Measurements from ENCODE around the gene ORM1.
A peak's percentile ranks its signal among the peaks of the same experiment; 100 is the strongest.

Gene ORM1

GRCh38 chr9:114369216-114370130 is 46.6 kb downstream of the ORM1 start:
- no peak for DNase-seq (ENCODE audit: insufficient read length)
- TF ChIP-seq POLR2AphosphoS5 (IDR thresholded peaks at IDR 0.05; ENCODE audit: low read depth, low read length), result no peak
- no peak for TF ChIP-seq TAF1 (IDR thresholded peaks at IDR 0.05; ENCODE audit: borderline replicate concordance, low read depth, low read length)
- no peak for TF ChIP-seq POLR2A (IDR thresholded peaks at IDR 0.05; ENCODE audit: low read depth, low read length)
- FAIRE-seq, result no peak

- DNase-seq (ENCODE audit: insufficient read length), result no peak
- peak; percentile 9 for FAIRE-seq
These were observed 47.5 kb downstream of the ORM1 start for GRCh38 chr9:114370251-114370967.

GRCh38 chr9:114370968-114371320 is 48.0 kb downstream of the ORM1 start:
- no peak for DNase-seq (ENCODE audit: insufficient read length)
- FAIRE-seq, result no peak

More at GRCh38 chr9:114370251-114370967, 47.5 kb downstream of the ORM1 start:
- no peak for TF ChIP-seq POLR2AphosphoS5 (IDR thresholded peaks at IDR 0.05; ENCODE audit: low read depth, low read length)
- TF ChIP-seq TAF1 (IDR thresholded peaks at IDR 0.05; ENCODE audit: borderline replicate concordance, low read depth, low read length), result no peak
- TF ChIP-seq POLR2A (IDR thresholded peaks at IDR 0.05; ENCODE audit: low read depth, low read length), result no peak

GRCh38 chr9:114371343-114371944 is 48.5 kb downstream of the ORM1 start:
- TF ChIP-seq POLR2A (IDR thresholded peaks at IDR 0.05; ENCODE audit: low read depth, low read length) (no peak), POLR2AphosphoS5 (IDR thresholded peaks at IDR 0.05; ENCODE audit: low read depth, low read length) (no peak), TAF1 (IDR thresholded peaks at IDR 0.05; ENCODE audit: borderline replicate concordance, low read depth, low read length) (no peak)
- FAIRE-seq, result no peak
- no peak for DNase-seq (ENCODE audit: insufficient read length)

More at GRCh38 chr9:114370968-114371320, 48.0 kb downstream of the ORM1 start:
- TF ChIP-seq POLR2AphosphoS5 (IDR thresholded peaks at IDR 0.05; ENCODE audit: low read depth, low read length) (no peak), POLR2A (IDR thresholded peaks at IDR 0.05; ENCODE audit: low read depth, low read length) (no peak), TAF1 (IDR thresholded peaks at IDR 0.05; ENCODE audit: borderline replicate concordance, low read depth, low read length) (no peak)

- FAIRE-seq (peak; percentile 92), DNase-seq (ENCODE audit: insufficient read length) (no peak)
- TF ChIP-seq TAF1 (IDR thresholded peaks at IDR 0.05; ENCODE audit: borderline replicate concordance, low read depth, low read length) (no peak), POLR2A (IDR thresholded peaks at IDR 0.05; ENCODE audit: low read depth, low read length) (0 out of 2 replicates have a peak, but pooled peaks have one; percentile 20), POLR2AphosphoS5 (IDR thresholded peaks at IDR 0.05; ENCODE audit: low read depth, low read length) (no peak; the same call in 1 of the 2 replicates)
These were observed 49.3 kb downstream of the ORM1 start for GRCh38 chr9:114371973-114372917.

GRCh38 chr9:114372921-114373448 is 50.1 kb downstream of the ORM1 start:
- FAIRE-seq, result peak; percentile 96
- peak; percentile 78 for DNase-seq (ENCODE audit: insufficient read length)
- TF ChIP-seq POLR2AphosphoS5 (IDR thresholded peaks at IDR 0.05; ENCODE audit: low read depth, low read length) (peak; percentile 70), POLR2A (IDR thresholded peaks at IDR 0.05; ENCODE audit: low read depth, low read length) (peak; percentile 74; the same call in 1 of the 2 replicates), TAF1 (IDR thresholded peaks at IDR 0.05; ENCODE audit: borderline replicate concordance, low read depth, low read length) (no peak; the same call in 1 of the 2 replicates)

- no peak for DNase-seq (ENCODE audit: insufficient read length)
- TF ChIP-seq POLR2A (IDR thresholded peaks at IDR 0.05; ENCODE audit: low read depth, low read length) (no peak), POLR2AphosphoS5 (IDR thresholded peaks at IDR 0.05; ENCODE audit: low read depth, low read length) (no peak), TAF1 (IDR thresholded peaks at IDR 0.05; ENCODE audit: borderline replicate concordance, low read depth, low read length) (no peak)
- FAIRE-seq, result peak; percentile 44
These were observed 51.2 kb downstream of the ORM1 start for GRCh38 chr9:114373960-114374730.

- DNase-seq (ENCODE audit: insufficient read length) (no peak), FAIRE-seq (peak; percentile 80)
- no peak for TF ChIP-seq POLR2AphosphoS5 (IDR thresholded peaks at IDR 0.05; ENCODE audit: low read depth, low read length)
- TF ChIP-seq TAF1 (IDR thresholded peaks at IDR 0.05; ENCODE audit: borderline replicate concordance, low read depth, low read length), result no peak
- TF ChIP-seq POLR2A (IDR thresholded peaks at IDR 0.05; ENCODE audit: low read depth, low read length), result no peak
These were observed 52.0 kb downstream of the ORM1 start for GRCh38 chr9:114374936-114375335.

- DNase-seq (ENCODE audit: insufficient read length) (no peak), FAIRE-seq (no peak)
- no peak for TF ChIP-seq TAF1 (IDR thresholded peaks at IDR 0.05; ENCODE audit: borderline replicate concordance, low read depth, low read length)
- TF ChIP-seq POLR2A (IDR thresholded peaks at IDR 0.05; ENCODE audit: low read depth, low read length), result no peak
- TF ChIP-seq POLR2AphosphoS5 (IDR thresholded peaks at IDR 0.05; ENCODE audit: low read depth, low read length), result no peak
These were observed 52.7 kb downstream of the ORM1 start for GRCh38 chr9:114375386-114376175.

All from GM12892 (cell line).